ENCODE data around the gene GRIK3. TPM values are rescaled to one million over a fixed set of nuclear protein-coding genes. Genes with fewer than 3 reads are reported as not detected.

GRIK3 gene
- total and polyA plus RNA-seq, 3 donors from 2014 or later = 0.99 to 6.3 (median 3.1) TPM

DNA sequence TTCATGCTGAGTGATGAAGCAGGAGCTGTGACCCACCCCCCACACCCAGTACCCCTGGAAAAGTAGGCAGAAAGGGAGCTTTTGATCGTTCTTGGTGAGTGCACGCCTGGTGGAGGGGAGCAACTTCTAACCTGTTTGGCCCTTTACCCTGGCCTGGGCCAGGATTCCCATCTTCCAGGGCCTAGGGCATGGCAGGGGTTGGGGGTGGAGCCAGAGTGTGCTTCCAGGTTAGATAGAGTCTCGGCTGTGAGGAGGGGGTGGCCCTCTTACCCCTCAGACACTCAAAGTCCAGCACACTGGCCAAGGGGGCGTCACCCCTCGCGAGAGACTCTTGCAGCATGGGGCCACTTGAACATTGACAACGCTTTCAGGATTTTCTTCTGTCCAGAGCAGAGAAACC lies 236.6 kb downstream of the GRIK3 start:
- 81 to 91% methylated on average over 7 of the region's 7 CpGs for WGBS, 2 donors
- intact Hi-C loops (cut with DNase I; ENCODE audit: low total_unique reads) = no loop called here
- no peak overlapping the region for H3K4me3 ChIP-seq
- no peaks in the 10 kb centered on the region for H3K36me3 ChIP-seq (ENCODE audit: low read depth, missing control alignments)
- H3K27ac ChIP-seq = no peak overlapping the region
- no peak for TF ChIP-seq POLR2A (IDR thresholded peaks at IDR 0.05)
- TF ChIP-seq, protein P1, sequence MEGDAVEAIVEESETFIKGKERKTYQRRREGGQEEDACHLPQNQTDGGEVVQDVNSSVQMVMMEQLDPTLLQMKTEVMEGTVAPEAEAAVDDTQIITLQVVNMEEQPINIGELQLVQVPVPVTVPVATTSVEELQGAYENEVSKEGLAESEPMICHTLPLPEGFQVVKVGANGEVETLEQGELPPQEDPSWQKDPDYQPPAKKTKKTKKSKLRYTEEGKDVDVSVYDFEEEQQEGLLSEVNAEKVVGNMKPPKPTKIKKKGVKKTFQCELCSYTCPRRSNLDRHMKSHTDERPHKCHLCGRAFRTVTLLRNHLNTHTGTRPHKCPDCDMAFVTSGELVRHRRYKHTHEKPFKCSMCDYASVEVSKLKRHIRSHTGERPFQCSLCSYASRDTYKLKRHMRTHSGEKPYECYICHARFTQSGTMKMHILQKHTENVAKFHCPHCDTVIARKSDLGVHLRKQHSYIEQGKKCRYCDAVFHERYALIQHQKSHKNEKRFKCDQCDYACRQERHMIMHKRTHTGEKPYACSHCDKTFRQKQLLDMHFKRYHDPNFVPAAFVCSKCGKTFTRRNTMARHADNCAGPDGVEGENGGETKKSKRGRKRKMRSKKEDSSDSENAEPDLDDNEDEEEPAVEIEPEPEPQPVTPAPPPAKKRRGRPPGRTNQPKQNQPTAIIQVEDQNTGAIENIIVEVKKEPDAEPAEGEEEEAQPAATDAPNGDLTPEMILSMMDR (IDR thresholded peaks at IDR 0.05) = no peak
- H3K27me3 ChIP-seq = no peaks in the 10 kb centered on the region
- no peaks in the 10 kb centered on the region for H3K9me3 ChIP-seq
- no peak for DNase-seq
- peaks cover 6% of the 10 kb centered on the region for H3K4me1 ChIP-seq

DNA sequence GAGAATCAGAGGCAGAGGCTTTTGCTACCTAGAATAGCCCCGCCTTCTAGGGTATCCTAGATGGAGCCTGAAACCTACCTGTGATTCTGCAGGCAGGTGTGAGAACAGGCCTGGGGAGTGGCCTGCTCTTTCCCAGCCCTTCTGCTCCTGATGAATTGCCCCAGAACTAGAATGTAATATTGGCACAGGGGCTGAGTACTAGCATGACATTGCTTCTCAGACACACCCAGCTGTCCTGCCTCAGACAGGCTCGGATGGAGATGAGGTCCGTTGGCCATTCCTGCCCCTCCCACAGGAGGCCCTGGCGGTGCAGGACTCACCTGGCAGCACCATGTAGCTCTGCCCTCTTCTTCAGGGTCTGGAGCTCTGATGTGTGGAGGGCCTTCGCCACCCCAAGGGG lies 237.6 kb downstream of the GRIK3 start:
- H3K27me3 ChIP-seq = no peaks in the 10 kb centered on the region
- H3K4me3 ChIP-seq = no peak overlapping the region
- WGBS, 2 donors = 84 to 88% methylated on average over 5 of the region's 5 CpGs
- no peak overlapping the region for H3K27ac ChIP-seq
- no peak for TF ChIP-seq POLR2A (IDR thresholded peaks at IDR 0.05)
- TF ChIP-seq, protein P1 (IDR thresholded peaks at IDR 0.05) = no peak
- H3K9me3 ChIP-seq = no peaks in the 10 kb centered on the region
- H3K4me1 ChIP-seq = peaks cover 6% of the 10 kb centered on the region
- no peak for DNase-seq
- intact Hi-C loops (cut with DNase I; ENCODE audit: low total_unique reads) = no loop called here
- no peaks in the 10 kb centered on the region for H3K36me3 ChIP-seq (ENCODE audit: low read depth, missing control alignments)

DNA sequence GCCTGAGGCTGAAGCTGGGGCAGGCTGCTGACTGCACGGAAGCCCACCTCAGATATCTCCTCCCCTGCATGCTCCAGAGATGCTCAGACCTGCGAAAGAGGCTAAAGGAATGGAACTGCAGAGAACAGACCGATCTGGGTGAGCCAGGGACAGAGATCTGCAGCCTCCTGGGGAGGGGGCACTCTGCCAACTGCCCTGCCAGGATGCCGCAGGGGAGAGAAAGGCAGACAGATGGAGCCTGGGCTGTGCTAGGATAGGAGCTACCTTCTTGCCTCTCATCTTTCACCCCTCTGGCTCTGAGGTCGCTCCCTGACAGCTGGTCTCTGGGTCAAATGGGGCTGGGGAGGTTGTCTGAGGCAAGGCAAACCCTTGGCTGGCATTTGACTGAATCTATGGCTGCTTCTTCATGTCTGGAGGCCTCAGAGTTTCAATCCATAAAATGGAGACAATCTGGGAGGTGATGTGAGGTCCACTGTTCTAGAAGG lies 238.2 kb downstream of the GRIK3 start:
- Histone ChIP-seq H3K27me3 (no peaks in the 10 kb centered on the region), H3K4me3 (no peak overlapping the region)
- TF ChIP-seq, protein P1 (IDR thresholded peaks at IDR 0.05) = no peak
- TF ChIP-seq POLR2A (IDR thresholded peaks at IDR 0.05) = no peak

DNA sequence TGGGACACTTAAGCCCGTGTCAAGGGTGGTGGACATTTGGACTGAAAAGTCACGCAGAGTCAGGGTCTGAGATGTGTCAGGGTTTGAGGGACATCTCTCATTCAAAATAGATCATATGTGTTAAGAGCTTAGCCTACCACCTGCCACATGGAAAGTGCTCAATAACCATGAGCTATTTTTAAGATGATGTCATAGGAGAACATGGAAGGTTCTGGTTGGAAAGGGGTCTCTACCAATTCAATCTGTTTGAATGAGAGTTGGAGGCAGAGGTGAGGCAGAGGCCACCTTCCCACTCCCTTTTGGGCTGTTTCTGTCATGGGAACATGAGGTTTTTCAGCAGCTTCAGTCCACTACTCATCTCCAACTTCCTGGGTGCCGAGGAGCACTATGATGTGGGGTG lies 239.9 kb downstream of the GRIK3 start:
- no peak for DNase-seq
- H3K36me3 ChIP-seq (ENCODE audit: low read depth, missing control alignments) = no peaks in the 10 kb centered on the region
- 93 to 95% methylated on average over 2 to 3 of the region's 3 CpGs for WGBS, 2 donors
- H3K4me3 ChIP-seq = no peak overlapping the region
- H3K27ac ChIP-seq = no peak overlapping the region
- no peaks in the 10 kb centered on the region for H3K27me3 ChIP-seq
- intact Hi-C loops (cut with DNase I; ENCODE audit: low total_unique reads) = no loop called here
- TF ChIP-seq, protein P1 (IDR thresholded peaks at IDR 0.05) = no peak
- no peak for TF ChIP-seq POLR2A (IDR thresholded peaks at IDR 0.05)
- H3K9me3 ChIP-seq = no peaks in the 10 kb centered on the region
- no peaks in the 10 kb centered on the region for H3K4me1 ChIP-seq

More for the DNA sequence above, 238.2 kb downstream of the GRIK3 start:
- no peak for DNase-seq
- peaks cover 6% of the 10 kb centered on the region for H3K4me1 ChIP-seq
- intact Hi-C loops (cut with DNase I; ENCODE audit: low total_unique reads) = no loop called here
- no peaks in the 10 kb centered on the region for H3K9me3 ChIP-seq
- no peaks in the 10 kb centered on the region for H3K36me3 ChIP-seq (ENCODE audit: low read depth, missing control alignments)
- H3K27ac ChIP-seq = no peak overlapping the region
- WGBS, 2 donors = 78% methylated on average over 5 of the region's 5 CpGs; no CpG with 5 or more reads in 1 of the 2 donors

DNA sequence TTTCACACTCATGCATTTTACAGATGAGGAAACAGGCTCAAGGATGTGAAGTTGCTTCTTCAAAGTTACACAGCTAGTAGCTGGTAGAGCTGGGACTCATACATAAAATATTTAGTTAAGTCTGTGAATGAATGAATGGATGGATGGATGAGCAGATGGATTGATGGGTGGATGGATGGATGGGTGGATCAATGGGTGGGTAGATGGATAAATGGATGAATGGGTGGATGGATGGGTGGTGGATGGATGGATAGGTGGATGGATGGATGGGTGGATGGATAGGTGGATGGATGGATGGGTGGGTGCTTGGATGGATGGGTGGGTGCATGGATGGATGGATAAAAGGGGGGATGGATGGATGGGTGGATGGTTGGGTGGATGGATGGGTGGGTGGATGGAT lies 240.9 kb downstream of the GRIK3 start:
- Histone ChIP-seq H3K27ac (no peak overlapping the region), H3K27me3 (no peaks in the 10 kb centered on the region), H3K4me3 (no peak overlapping the region), H3K36me3 (ENCODE audit: low read depth, missing control alignments) (no peaks in the 10 kb centered on the region), H3K4me1 (no peaks in the 10 kb centered on the region), H3K9me3 (no peaks in the 10 kb centered on the region)
- no peak for DNase-seq
- intact Hi-C loops (cut with DNase I; ENCODE audit: low total_unique reads) = no loop called here
- no peak for TF ChIP-seq POLR2A (IDR thresholded peaks at IDR 0.05)
- TF ChIP-seq, protein P1 (IDR thresholded peaks at IDR 0.05) = no peak
